GM12892 (cell line): ENCODE data around the gene EML1.

Source experiments
- DNase-seq: peaks from one replicate; pipeline ENCODE4 v3.0.0; 2011; ENCODE audit not compliant: insufficient read length
- FAIRE-seq: peaks from 2 replicates; lab custom pipeline; 2011; peaks lifted over from hg19 to GRCh38; lab: Jason Lieb, UNC
- POLR2A ChIP-seq: IDR thresholded peaks from 2 replicates; pipeline ENCODE4 v1.6.1; 2011; ENCODE audit warnings: low read depth, low read length, control low read depth
- POLR2AphosphoS5 ChIP-seq: IDR thresholded peaks from 2 replicates; pipeline ENCODE4 v1.6.1; 2011; ENCODE audit warnings: low read depth, low read length, control low read depth
- TAF1 ChIP-seq: IDR thresholded peaks from 2 replicates; pipeline ENCODE4 v1.6.1; 2011; ENCODE audit warnings: low read depth, mild to moderate bottlenecking, control low read depth, low read length, borderline replicate concordance

The EML1 gene

GRCh38 chr14:99788713-99789112 is 4.5 kb upstream of the EML1 start:
- no peak for DNase-seq
- FAIRE-seq, result no peak
- TF ChIP-seq TAF1 (no peak), POLR2AphosphoS5 (no peak), POLR2A (no peak)

DNA sequence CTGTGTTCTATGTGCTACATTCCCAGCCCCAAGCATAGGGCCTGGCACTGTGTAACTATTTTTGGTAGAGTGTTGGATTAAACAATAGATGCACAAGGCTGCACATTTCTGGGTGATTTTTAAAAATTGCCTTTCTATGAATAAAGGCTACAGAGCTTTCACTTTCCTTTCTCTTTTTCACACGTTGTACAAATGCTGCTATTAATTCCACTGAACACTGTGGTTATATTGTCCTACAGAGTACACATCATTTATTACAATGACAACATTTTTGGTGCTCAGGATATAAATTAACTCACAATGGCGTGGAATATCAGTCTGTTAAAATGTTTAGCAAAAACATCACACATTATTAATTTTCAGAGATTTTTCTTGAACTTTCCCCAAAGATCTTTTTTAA is 3.6 kb upstream of the EML1 start:
- DNase-seq (no peak), FAIRE-seq (no peak)
- TF ChIP-seq TAF1 (no peak), POLR2A (no peak), POLR2AphosphoS5 (no peak)

DNA sequence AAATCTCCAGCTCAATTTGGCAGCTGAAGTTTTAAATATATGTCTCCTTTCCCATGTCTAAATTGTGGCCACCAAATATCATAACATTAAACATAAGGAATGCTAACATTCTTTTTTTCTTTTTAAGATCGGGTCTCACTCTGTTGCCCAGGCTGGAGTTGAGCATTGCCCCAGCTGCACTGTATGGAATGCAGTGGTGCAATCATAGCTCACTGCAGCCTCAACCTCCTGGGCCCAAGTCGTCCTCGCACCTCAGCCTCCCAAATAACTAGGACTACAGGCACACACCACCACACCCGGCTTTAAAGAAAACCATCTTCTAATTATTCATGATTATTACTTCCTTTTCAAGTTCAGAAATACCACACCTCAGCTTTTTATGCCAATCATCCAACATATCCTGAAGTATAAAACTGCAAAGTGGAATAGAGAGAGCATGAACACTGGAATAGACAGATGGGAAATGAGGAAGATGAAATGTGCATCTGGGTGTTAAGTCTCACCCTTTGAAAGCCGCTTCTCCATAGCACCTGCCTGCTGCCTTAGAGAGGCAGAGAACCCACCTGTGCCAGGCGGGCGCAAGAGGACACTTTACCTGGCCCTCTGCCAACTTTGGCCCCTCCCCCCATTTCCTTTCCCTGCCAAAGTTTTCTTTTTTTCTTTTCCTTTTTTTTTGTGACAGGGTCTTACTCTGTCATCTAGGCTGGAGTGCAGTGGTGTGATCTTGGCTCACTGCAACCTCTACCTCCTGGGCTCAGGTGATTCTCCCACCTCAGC is 2.8 kb upstream of the EML1 start:
- FAIRE-seq (no peak), DNase-seq (no peak)
- TF ChIP-seq POLR2A, result no peak
- no peak for TF ChIP-seq POLR2AphosphoS5
- TF ChIP-seq TAF1, result no peak

- DNase-seq (no peak), FAIRE-seq (no peak)
- TF ChIP-seq TAF1 (no peak), POLR2AphosphoS5 (no peak), POLR2A (no peak)
Observed at GRCh38 chr14:99790978-99791376, 2.2 kb upstream of the EML1 start.

- no peak for FAIRE-seq
- no peak for TF ChIP-seq POLR2AphosphoS5
- TF ChIP-seq POLR2A, result no peak
- TF ChIP-seq TAF1, result no peak
- no peak for DNase-seq
Observed at GRCh38 chr14:99791476-99792209, 1.6 kb upstream of the EML1 start.

- DNase-seq, result no peak
- no peak for TF ChIP-seq POLR2A
- no peak for TF ChIP-seq TAF1
- no peak for TF ChIP-seq POLR2AphosphoS5
- no peak for FAIRE-seq
Observed at GRCh38 chr14:99792210-99792535, 1.0 kb upstream of the EML1 start.

DNA sequence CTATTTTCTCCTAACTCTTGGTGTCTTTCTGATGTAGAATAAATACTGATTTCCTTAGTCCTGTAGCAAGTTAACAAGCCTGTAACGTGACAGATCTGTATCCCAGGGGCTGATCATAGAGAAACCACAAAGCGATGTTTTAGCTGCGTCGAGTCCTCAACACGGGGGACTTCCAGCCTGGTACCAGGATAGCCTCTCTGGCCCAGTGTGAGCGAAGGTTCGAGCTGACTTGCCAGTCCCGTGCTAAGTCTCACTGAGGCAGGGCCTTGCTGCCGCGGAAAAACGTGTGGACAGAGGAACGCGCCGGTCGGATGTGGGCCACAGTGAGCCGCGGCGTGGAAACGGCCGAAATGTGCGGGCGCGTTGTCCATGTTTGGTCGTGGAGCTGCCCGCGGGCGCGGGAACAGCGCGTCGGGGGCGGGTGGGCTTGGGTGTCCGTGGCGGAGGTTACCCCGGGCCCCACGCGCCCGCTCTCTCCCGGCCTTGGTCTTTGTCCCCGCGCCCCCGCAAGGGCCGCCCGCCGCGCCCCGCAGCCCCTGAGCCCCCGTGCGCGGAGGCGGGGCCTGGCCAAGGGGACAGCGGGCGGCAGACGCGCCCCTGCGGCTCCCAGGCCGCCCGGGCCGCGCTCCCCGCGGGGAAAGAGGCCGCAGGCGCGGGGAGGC is 531 bp upstream of the EML1 start:
- TF ChIP-seq POLR2A (no peak), TAF1 (no peak), POLR2AphosphoS5 (no peak)
- no peak for FAIRE-seq

GRCh38 chr14:99794151-99794780 is 1.1 kb downstream of the EML1 start:
- FAIRE-seq, result no peak
- no peak for DNase-seq
- TF ChIP-seq POLR2A (no peak), TAF1 (no peak), POLR2AphosphoS5 (no peak)

More for the DNA sequence above, 531 bp upstream of the EML1 start:
- DNase-seq, result no peak

GRCh38 chr14:99795046-99795445 is 1.8 kb downstream of the EML1 start:
- FAIRE-seq, result no peak
- TF ChIP-seq TAF1 (no peak), POLR2A (no peak), POLR2AphosphoS5 (no peak)

DNA sequence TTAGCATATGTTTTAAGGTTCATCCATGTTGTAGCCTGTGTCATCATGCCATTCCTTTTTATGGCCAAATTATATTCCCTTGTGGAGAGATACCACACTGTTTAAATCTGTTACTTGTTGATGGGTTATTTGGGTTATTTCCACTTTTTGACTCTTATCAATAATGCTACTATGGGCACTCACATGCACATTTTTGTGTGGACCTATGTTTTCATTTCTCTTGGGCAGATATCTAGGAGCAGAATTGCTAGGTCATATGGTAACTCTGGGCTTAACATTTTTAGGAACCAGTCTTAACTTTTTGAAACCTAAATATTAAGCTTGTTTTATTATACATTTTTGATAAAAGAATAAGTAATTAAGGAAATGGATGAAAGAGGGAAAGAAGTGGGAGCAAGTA is 4.0 kb downstream of the EML1 start:
- DNase-seq (no peak), FAIRE-seq (no peak)
- TF ChIP-seq TAF1, result no peak
- no peak for TF ChIP-seq POLR2AphosphoS5
- no peak for TF ChIP-seq POLR2A

More at GRCh38 chr14:99795046-99795445, 1.8 kb downstream of the EML1 start:
- no peak for DNase-seq

DNA sequence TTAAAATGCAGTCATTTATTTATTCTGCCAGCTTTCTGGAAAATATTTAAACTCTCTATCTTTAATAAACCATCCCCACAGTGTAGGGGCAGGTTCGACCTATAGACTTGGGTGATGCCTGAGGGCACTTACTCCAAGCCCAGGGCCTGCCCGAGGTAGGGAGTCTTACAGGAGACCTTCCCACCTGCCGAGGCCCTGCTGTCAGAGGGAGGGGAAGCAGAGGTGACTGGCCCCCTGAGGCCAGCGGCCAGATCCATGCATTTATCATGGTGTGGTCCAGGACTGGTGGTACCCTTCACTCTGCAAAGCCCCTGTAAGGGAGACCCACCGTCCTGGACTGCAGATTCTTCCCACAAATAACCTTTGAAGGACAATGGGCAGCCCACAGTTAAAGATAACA is 7.6 kb downstream of the EML1 start:
- FAIRE-seq (no peak), DNase-seq (no peak)
- TF ChIP-seq POLR2A (no peak), POLR2AphosphoS5 (no peak), TAF1 (no peak)
